ENCODE results near the gene PLEKHJ1.

GRCh38 chr19:2268861-2269243 is 32.7 kb upstream of the PLEKHJ1 start:
- no peak for TF ChIP-seq CTCF (IDR thresholded peaks at IDR 0.05; ENCODE audit: low read depth, low read length, missing input control)
- no peak for TF ChIP-seq YY1 (IDR thresholded peaks at IDR 0.05)
- TF ChIP-seq RXRA (IDR thresholded peaks at IDR 0.05): no peak
- no peak for TF ChIP-seq RAD21 (IDR thresholded peaks at IDR 0.05)
